ENCODE measurements around the gene SMYD3.
"Not testable (repeated sequence)": the region's sequence is repeated elsewhere in the genome, so short reads cannot be mapped to it uniquely, and the experiment has no call there.

SMYD3 gene

DNA sequence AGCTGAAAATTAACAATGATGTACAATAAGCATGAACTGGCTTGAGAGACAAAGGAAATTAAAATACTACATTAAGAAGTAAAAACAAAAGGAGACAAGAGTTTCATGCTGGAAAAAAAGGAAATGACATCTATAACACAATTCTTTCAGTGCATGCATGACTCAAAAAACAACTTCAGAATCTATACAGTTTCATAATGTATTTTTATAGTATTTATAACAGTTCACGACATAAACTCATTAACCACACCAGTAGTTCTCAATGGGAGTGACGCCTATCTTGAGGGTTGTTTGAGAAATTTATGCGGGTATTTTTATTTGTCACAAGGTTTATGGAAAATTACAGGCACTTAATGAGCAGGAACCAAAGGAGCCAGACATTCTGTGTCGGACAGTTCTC is 168.5 kb downstream of the SMYD3 start:
- no peak for DNase-seq

DNA sequence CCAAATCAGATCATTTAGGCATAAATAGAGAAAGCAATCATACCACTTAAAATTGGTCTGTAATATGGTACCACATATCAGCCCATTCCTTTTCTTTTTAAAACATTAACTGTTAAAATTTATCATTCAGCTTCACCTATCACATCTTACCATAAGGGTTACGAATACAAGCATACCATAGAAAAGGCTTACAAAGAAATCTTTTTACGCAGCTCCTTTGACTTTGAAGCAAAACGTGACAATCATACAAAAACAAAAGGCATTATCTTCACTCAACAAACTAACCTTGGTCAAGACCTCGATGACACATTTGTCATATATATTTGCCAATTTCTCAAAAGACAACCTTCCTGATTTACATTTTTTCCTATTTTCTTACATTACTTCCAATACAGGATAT is 169.0 kb downstream of the SMYD3 start:
- no peak for DNase-seq

- no peak for DNase-seq
Measured at GRCh38 chr1:246335151-246335550, 171.9 kb downstream of the SMYD3 start.

GRCh38 chr1:246333855-246334254 is 173.2 kb downstream of the SMYD3 start:
- DNase-seq = no peak

DNA sequence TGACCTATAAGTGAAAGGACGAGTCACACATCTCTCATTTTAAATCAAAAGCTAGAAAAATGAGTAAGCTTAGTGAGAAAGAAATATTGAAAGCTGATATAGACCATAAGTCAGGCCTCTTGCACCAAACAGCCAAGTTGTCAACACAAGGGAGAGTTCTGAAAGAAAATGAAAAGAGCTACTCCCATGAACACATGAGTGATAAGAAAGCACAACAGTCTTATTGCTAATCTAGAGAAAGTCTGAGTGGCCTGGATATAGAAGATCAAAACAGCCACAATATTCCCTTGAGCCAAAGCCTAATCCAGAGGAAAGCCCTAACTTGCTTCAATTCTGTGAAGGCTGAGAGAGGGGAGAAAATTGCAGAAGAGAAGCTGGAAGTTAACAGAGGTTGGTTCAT is 175.0 kb downstream of the SMYD3 start:
- DNase-seq = no peak

DNA sequence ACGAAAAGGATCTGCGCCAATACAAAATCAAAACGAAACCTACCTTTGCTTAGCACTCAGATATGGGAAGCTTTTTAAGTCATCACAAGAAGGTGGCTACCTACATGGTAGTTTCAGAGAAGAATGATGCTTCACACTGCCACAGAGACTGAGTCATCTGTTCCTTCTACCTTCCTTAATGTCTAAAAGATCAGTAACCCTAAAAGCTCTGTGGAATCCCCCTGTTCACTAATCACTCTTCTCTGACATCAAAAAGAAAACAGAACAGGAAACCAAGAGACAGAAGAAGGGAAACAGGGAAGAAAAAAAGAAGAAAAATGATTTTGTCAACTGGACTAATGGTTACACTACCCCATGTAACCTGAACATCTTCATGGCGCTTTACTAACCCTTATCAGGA is 177.2 kb downstream of the SMYD3 start:
- DNase-seq = no peak

GRCh38 chr1:246329292-246329691 is 177.8 kb downstream of the SMYD3 start:
- not testable (repeated sequence) for DNase-seq

DNA sequence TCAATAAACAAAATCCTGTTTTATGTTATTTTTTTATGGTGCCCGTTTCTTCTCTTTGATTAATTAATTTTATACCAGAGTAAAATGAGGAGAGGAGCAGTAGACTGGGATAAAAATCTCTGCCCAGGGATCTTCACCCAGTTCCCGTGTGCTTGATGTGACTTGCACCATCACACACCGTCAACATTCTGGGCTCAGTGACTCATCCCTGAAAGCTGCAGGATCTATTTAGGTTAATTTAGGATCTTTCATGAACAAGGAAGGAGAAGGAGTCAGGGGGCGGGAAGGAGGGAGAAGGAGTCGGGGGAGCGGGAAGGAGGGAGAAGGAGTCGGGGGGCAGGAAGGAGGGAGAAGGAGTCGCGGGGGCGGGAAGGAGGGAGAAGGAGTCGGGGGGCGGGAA is 182.4 kb downstream of the SMYD3 start:
- DNase-seq = no peak

DNA sequence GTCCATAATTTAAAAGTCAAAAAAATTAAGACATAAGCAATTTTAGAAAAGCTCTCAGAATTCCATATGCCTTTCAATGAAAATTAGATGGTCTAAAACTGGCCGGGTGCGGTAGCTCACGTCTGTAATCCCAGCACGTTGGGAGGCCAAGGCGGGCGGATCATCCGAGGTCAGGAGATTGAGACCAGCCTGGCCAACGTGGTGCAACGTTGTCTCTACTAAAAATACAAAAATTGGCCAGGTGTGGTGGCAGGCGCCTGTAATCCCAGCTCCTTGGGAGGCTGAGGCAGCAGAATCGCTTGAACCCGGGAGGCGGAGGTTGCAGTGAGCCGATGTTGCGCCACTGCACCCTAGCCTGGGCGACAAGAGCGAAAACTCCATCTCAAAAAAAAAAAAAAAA is 183.0 kb downstream of the SMYD3 start:
- DNase-seq = not testable (repeated sequence)

DNA sequence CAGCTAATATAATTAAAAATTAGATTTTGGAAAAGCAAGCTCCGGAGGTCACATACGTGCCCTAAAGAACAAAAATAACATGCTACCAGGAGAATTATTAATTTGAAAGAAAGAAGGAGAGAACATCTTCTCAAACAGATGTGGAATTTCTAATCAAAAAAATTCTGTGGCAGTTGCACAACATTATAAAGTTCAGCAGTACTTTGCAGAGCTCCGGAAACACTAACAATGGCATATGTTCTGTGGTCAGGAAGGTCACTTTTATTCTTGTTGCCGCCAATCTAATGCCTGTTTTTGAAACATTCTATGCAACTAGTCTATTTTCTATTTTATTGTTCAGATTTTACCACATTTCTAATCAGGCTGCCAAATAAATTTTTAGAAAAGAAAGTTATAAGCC is 186.8 kb downstream of the SMYD3 start:
- DNase-seq = no peak

- no peak for DNase-seq
Measured at GRCh38 chr1:246319083-246319714, 187.9 kb downstream of the SMYD3 start.

GRCh38 chr1:246318622-246319021 is 188.5 kb downstream of the SMYD3 start:
- no peak for DNase-seq

- DNase-seq = no peak
Measured at GRCh38 chr1:246318036-246318359, 189.1 kb downstream of the SMYD3 start.

- DNase-seq = no peak
Measured at GRCh38 chr1:246317332-246318035, 189.6 kb downstream of the SMYD3 start.

DNA sequence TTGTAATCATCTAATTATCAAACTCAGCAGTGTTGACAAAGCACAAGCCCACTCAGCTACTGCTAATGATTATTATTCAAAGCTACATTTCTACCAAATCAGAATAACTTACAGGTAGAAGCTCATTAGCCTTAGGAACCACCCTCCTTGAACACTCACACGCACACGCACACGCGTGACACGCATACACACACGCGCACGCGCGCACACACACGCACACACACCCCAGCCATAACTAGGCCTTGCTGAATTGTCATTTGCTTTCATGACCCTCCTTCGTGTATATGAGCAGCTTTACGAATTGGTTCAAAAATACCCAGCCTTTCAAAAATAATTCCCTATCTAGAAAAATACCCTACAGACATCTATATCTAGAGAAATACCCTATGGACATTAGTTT is 195.6 kb downstream of the SMYD3 start:
- DNase-seq = no peak

GRCh38 chr1:246309247-246309884 is 197.7 kb downstream of the SMYD3 start:
- DNase-seq = no peak

GRCh38 chr1:246308533-246309075 is 198.5 kb downstream of the SMYD3 start:
- DNase-seq = no peak

- no peak for DNase-seq
Measured at GRCh38 chr1:246306415-246307037, 200.6 kb downstream of the SMYD3 start.

DNA sequence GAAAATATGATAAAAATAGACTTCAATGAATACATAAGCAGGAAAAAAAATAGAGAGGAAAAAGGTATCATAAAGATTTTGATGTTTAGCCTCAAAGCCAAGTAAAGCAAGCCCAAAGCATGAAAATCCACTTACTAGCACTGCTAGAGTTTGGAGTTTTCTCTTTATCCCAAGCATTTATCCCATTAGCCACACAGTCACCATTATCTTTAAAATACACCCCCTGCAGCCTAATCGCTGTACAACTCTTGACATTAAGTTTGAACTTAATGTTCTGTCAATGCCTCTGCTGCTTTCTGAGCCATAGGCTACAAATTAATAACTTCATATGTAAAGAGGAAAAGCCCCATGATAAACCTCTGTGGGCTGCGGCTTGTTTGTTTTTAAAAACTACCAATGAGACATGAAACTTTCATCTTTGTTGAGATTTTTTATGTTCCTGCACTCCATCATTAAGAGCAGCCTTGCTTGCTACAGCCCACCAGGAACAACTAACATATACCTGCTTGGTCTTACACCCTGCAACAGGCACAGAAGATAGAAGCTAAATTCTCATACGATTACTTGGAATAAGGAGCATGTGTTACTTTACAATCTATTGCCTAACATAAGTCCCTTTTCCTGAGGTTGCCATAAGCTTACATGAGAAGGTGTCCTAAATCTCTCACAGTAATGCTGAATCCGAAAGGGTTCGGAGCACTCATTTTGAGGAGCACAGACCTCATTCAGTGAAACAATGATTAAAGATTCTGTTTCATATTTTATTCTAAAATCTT is 202.4 kb downstream of the SMYD3 start:
- DNase-seq = no peak

GRCh38 chr1:246302711-246303317 is 204.3 kb downstream of the SMYD3 start:
- no peak for DNase-seq

DNA sequence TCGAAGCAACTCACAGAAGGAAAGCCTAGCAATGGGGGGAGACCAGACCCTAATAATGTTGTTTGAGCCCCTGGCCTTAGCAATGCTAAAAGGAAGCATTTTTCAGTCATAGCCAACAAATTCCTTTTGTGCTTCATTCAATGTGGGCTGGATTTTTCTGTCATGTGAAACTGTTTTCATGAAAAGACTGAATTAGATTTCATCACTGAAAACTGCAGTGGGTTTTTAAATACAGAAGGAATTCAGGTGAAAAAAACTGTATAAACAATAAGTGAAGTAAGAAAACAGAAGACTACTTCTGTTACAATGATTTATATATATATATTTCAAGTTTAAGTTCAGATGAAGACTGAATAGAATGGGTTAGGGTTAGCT is 204.8 kb downstream of the SMYD3 start:
- DNase-seq = no peak

DNA sequence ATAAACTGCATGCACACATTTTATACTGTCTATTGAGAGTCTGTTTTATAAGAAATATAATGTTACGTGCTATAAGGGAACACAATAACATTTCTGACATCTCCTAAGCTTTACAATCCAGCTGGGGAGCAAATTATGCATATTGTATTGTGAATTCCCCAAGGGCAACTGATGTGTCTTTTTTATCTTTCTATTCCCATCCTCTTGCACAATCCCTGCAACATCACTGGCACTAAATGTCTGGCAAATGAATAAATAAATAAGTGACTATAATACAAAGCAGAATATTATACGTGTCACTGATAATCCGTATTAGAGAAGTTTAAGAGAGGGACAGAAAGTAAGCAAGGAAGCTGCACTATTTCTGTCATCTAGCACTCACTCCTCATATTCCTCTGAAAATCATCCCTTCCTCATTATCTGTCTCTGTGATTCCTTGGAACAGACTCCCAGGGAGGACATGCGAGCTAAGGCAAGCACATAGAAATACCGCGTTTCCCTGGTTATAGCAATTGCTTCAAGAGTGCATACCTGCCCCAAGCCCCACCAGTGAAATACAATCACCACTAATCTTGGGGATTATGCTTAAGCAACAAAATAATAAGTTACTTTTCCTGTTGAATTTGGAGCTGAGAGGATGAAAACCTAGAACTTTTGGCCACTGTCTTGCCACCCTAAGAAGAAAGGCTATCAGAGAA is 205.4 kb downstream of the SMYD3 start:
- DNase-seq = no peak

Data from NCI-H345 (cell line).